Neural cell (in vitro differentiated cells): ENCODE measurements around the gene ITGB2. TPM values are rescaled to one million over a fixed set of nuclear protein-coding genes. Genes with fewer than 3 reads are reported as not detected.

Source experiments
- H2AFZ ChIP-seq: fragments of 200-600, 300-800 bp; sonication (generic), shearing (Covaris generic); 2 replicates; pipeline ENCODE4 v1.6.0; 2014; ENCODE audit warnings: low read depth, mild to moderate bottlenecking, antibody characterized with exemption, low read length, moderate library complexity
- H3F3A ChIP-seq: fragments of 200-600 bp; shearing (Covaris generic); 2 replicates; pipeline ENCODE4 v1.6.1; 2016; ENCODE audit warnings: mild to moderate bottlenecking, moderate library complexity, mixed read lengths, antibody characterized with exemption, low read length; ENCODE audit not compliant: insufficient read depth, poor library complexity, severe bottlenecking
- H3K27ac ChIP-seq: fragments of 200-600, 300-800 bp; sonication (generic), shearing (Covaris generic); 2 replicates; pipeline ENCODE4 v1.5.1; 2014; ENCODE audit warnings: mild to moderate bottlenecking, low read length, moderate library complexity
- H3K27me3 ChIP-seq: fragments of 300-800, 200-600 bp; sonication (generic), shearing (Covaris generic); 2 replicates; pipeline ENCODE4 v1.6.0; 2014; ENCODE audit warnings: mild to moderate bottlenecking, low read depth, low read length, moderate library complexity; ENCODE audit not compliant: insufficient read depth
- H3K36me3 ChIP-seq: fragments of 300-800, 200-600 bp; sonication (generic), shearing (Covaris generic); 2 replicates; pipeline ENCODE4 v1.5.1; 2014; ENCODE audit warnings: mild to moderate bottlenecking, antibody characterized with exemption, low read length, moderate library complexity; ENCODE audit not compliant: insufficient read depth
- H3K4me2 ChIP-seq: fragments of 300-800, 200-600 bp; sonication (generic), shearing (Covaris generic); 2 replicates; pipeline ENCODE4 v1.6.0; 2014; ENCODE audit warnings: mild to moderate bottlenecking, low read length
- H3K4me3 ChIP-seq: fragments of 300-800, 200-600 bp; sonication (generic), shearing (Covaris generic); 2 replicates; pipeline ENCODE4 v1.5.1; 2014; ENCODE audit warnings: mild to moderate bottlenecking, low read length, moderate library complexity
- H3K79me2 ChIP-seq: fragments of 200-600 bp; shearing (Covaris generic); replicated peaks from 2 replicates; pipeline ENCODE4 v1.6.0; 2014; ENCODE audit warnings: mild to moderate bottlenecking, low read length, moderate library complexity; ENCODE audit not compliant: insufficient read depth
- H3K9ac ChIP-seq: fragments of 300-800, 200-600 bp; sonication (generic), shearing (Covaris generic); 2 replicates; pipeline ENCODE4 v1.6.1; 2016; ENCODE audit warnings: mild to moderate bottlenecking, low read length, mixed read lengths
- H3K9me2 ChIP-seq: fragments of 200-600 bp; shearing (Covaris generic); 2 replicates; pipeline ENCODE4 v1.6.1; 2016; ENCODE audit warnings: mild to moderate bottlenecking, low read length, mixed read lengths; ENCODE audit not compliant: insufficient read depth
- H3K9me3 ChIP-seq: fragments of 200-600, 300-800 bp; sonication (generic), shearing (Covaris generic); 2 replicates; pipeline ENCODE4 v1.6.1; 2016; ENCODE audit warnings: mild to moderate bottlenecking, mixed run types, low read length, moderate library complexity, mixed read lengths
- H4K20me1 ChIP-seq: fragments of 200-600 bp; shearing (Covaris generic); 2 replicates; pipeline ENCODE4 v1.6.1; 2016; ENCODE audit warnings: mild to moderate bottlenecking, mixed run types; ENCODE audit not compliant: insufficient read depth
- EP300 ChIP-seq: fragments of 450-650 bp; conservative IDR thresholded peaks from 2 replicates; pipeline ENCODE4 v1.6.1; 2014; ENCODE audit warnings: antibody characterized with exemption, mild to moderate bottlenecking, moderate library complexity; ENCODE audit not compliant: poor library complexity, severe bottlenecking
- EZH2 ChIP-seq: fragments of 200-600, 300-800 bp; shearing (Covaris generic), sonication (generic); IDR thresholded peaks from 2 replicates; pipeline ENCODE4 v1.6.1; 2014; ENCODE audit warnings: antibody characterized with exemption, low read length, borderline replicate concordance, mild to moderate bottlenecking; ENCODE audit not compliant: insufficient read depth, poor library complexity, severe bottlenecking
- MXI1 ChIP-seq: fragments of 450-650 bp; conservative IDR thresholded peaks from 2 replicates; pipeline ENCODE4 v1.6.1; 2014; ENCODE audit warnings: antibody characterized with exemption, mild to moderate bottlenecking; ENCODE audit not compliant: poor library complexity, severe bottlenecking
- POLR2AphosphoS5 ChIP-seq: IDR thresholded peaks from 2 replicates; pipeline ENCODE4 v1.6.1; 2012
- RAD21 ChIP-seq: fragments of 450-650 bp; conservative IDR thresholded peaks from 2 replicates; pipeline ENCODE4 v1.6.1; 2014; ENCODE audit warnings: antibody characterized with exemption, mild to moderate bottlenecking, moderate library complexity
- SMC3 ChIP-seq: fragments of 450-650 bp; conservative IDR thresholded peaks from 2 replicates; pipeline ENCODE4 v1.6.1; 2014; ENCODE audit warnings: antibody characterized with exemption, mild to moderate bottlenecking, moderate library complexity; ENCODE audit not compliant: poor library complexity
- TAF1 ChIP-seq: IDR thresholded peaks from 2 replicates; pipeline ENCODE4 v1.6.1; 2012; ENCODE audit warnings: low read depth
- polyA plus RNA-seq: library from polyadenylated mRNA; depleted of rRNA; stranded (reverse); fragments of >200 nt; gene quantifications from 2 replicates; pipeline ENCODE4 v1.2.3, GENCODE V29; 2014
- TF ChIP-seq, protein P1 (sequence below): fragments of 450-650 bp; IDR thresholded peaks from 2 replicates; pipeline ENCODE4 v1.5.1; 2014; ENCODE audit warnings: antibody characterized with exemption, mild to moderate bottlenecking, moderate library complexity; ENCODE audit not compliant: poor library complexity, severe bottlenecking
- TF ChIP-seq, protein P2 (sequence below): IDR thresholded peaks from 2 replicates; pipeline ENCODE4 v1.6.1; 2012; ENCODE audit warnings: borderline replicate concordance

The ITGB2 gene
- polyA plus RNA-seq, 1 donor from 2014 or later: not detected

DNA sequence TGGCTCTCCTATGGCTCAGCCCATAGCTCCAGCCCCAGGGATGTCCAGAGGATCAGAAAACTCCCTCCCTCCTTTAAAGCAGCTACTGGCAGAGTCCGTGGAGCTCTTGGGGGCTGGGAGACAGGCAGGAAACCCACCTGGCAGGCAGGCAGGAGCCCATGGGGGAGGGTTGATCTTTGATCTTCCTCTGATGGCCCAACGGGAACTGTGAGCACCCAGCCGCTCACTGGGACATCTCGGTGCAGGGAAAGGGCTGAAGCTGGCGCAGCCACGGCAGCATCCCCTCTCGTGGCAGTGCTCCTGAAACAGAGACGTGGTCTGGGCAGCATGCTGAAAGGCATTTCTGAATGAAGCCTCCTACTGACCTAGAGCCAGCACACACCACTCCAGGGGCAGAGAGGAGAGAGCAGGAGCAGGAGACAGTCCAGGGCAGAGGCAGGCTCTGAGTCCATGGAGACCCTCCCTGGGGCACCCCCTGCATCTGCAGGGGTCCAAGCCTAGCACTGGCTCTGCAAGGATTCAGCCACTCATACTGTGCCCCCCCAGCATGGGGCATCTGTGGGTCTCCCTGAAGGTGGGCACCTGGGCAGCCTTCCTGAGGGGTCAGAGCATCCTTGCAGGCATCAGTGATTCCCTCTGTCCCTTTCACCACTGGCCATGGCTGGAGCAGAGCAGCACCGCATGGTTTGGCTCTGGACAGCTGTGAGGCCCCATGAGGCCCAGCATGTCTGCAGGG lies 14.3 kb upstream of the ITGB2 start:
- Histone ChIP-seq H3K27ac (no peak overlapping the region), H2AFZ (no peak overlapping the region), H3K36me3 (no peaks in the 10 kb centered on the region), H3K27me3 (peaks cover 47% of the 10 kb centered on the region), H3K9ac (no peak overlapping the region), H3K4me2 (no peak overlapping the region), H4K20me1 (no peaks in the 10 kb centered on the region), H3F3A (no peaks in the 10 kb centered on the region), H3K9me2 (no peaks in the 10 kb centered on the region), H3K79me2 (peaks cover 4% of the 10 kb centered on the region), H3K4me3 (no peak overlapping the region), H3K9me3 (no peaks in the 10 kb centered on the region)
- TF ChIP-seq EP300 (no peak), MXI1 (no peak), EZH2 (no peak), RAD21 (no peak), TAF1 (no peak), SMC3 (no peak), POLR2AphosphoS5 (no peak)
- TF ChIP-seq, protein P1, sequence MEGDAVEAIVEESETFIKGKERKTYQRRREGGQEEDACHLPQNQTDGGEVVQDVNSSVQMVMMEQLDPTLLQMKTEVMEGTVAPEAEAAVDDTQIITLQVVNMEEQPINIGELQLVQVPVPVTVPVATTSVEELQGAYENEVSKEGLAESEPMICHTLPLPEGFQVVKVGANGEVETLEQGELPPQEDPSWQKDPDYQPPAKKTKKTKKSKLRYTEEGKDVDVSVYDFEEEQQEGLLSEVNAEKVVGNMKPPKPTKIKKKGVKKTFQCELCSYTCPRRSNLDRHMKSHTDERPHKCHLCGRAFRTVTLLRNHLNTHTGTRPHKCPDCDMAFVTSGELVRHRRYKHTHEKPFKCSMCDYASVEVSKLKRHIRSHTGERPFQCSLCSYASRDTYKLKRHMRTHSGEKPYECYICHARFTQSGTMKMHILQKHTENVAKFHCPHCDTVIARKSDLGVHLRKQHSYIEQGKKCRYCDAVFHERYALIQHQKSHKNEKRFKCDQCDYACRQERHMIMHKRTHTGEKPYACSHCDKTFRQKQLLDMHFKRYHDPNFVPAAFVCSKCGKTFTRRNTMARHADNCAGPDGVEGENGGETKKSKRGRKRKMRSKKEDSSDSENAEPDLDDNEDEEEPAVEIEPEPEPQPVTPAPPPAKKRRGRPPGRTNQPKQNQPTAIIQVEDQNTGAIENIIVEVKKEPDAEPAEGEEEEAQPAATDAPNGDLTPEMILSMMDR: no peak
- TF ChIP-seq, protein P2, sequence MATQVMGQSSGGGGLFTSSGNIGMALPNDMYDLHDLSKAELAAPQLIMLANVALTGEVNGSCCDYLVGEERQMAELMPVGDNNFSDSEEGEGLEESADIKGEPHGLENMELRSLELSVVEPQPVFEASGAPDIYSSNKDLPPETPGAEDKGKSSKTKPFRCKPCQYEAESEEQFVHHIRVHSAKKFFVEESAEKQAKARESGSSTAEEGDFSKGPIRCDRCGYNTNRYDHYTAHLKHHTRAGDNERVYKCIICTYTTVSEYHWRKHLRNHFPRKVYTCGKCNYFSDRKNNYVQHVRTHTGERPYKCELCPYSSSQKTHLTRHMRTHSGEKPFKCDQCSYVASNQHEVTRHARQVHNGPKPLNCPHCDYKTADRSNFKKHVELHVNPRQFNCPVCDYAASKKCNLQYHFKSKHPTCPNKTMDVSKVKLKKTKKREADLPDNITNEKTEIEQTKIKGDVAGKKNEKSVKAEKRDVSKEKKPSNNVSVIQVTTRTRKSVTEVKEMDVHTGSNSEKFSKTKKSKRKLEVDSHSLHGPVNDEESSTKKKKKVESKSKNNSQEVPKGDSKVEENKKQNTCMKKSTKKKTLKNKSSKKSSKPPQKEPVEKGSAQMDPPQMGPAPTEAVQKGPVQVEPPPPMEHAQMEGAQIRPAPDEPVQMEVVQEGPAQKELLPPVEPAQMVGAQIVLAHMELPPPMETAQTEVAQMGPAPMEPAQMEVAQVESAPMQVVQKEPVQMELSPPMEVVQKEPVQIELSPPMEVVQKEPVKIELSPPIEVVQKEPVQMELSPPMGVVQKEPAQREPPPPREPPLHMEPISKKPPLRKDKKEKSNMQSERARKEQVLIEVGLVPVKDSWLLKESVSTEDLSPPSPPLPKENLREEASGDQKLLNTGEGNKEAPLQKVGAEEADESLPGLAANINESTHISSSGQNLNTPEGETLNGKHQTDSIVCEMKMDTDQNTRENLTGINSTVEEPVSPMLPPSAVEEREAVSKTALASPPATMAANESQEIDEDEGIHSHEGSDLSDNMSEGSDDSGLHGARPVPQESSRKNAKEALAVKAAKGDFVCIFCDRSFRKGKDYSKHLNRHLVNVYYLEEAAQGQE: no peak

DNA sequence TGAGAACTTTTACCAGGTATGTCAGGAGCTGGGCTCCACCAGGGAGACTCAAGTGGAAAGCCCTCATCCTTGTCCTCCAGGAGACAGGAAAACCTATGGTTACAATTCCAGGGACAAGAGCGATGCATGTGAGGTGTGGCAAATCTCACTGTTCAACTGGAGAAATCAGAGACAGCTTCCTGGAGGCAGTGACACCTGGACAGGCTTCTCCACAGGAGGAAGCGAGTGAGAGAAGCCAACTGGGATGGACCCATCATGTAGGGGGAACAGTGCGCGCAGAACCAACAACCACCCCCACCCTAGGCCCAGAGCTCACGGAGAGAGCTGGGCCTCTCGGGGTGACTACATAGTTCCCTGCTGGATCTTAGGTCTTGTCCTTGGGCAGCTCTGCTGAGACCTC lies 13.6 kb upstream of the ITGB2 start:
- Histone ChIP-seq H3K4me3 (no peak overlapping the region), H4K20me1 (no peaks in the 10 kb centered on the region), H3K27ac (no peak overlapping the region), H3K4me2 (no peak overlapping the region), H3F3A (no peaks in the 10 kb centered on the region), H3K79me2 (peaks cover 4% of the 10 kb centered on the region), H2AFZ (no peak overlapping the region), H3K9me3 (no peaks in the 10 kb centered on the region), H3K36me3 (no peaks in the 10 kb centered on the region), H3K27me3 (peaks cover 54% of the 10 kb centered on the region), H3K9ac (no peak overlapping the region), H3K9me2 (no peaks in the 10 kb centered on the region)
- TF ChIP-seq SMC3 (no peak), TAF1 (no peak), EP300 (no peak), EZH2 (no peak), RAD21 (no peak), POLR2AphosphoS5 (no peak), MXI1 (no peak)
- TF ChIP-seq, protein P1: no peak
- TF ChIP-seq, protein P2: no peak
